ENCODE measurements around the gene ANKMY1. TPM values are rescaled to one million over a fixed set of nuclear protein-coding genes. Genes with fewer than 3 reads are reported as not detected.

Gene ANKMY1
- total and polyA plus RNA-seq, 2 of the 8 experiments (the other 6 are each of a cell fraction or from before 2014, with no cell fraction given), result 4.5 to 4.8 TPM

DNA sequence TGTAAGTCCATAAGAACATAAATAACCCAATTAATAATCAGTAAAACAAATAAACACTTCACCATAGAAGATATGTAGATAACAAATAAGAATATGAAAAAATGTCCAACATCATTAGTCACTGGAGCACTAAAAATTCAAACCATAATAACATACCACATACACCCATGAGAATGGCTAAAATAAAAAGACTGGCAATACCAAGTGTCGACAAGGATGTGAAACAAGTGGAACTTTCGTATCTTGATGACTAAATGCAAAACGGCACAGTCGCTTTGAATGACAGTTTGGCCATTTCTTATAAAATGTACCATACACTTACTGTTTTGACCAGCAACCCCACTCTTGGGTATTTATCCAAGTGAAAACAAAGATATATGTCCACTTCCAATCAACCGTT is 26.8 kb downstream of the ANKMY1 start (continued):
- TF ChIP-seq BCL11A (IDR thresholded peaks at IDR 0.05; ENCODE audit: low read depth in 2 of 2, low read length in 2 of 2) (no peak), TAF7 (optimal IDR thresholded peaks at IDR 0.05; ENCODE audit: borderline replicate concordance, low read depth, low read length) (no peak)
- TF ChIP-seq, protein P1, sequence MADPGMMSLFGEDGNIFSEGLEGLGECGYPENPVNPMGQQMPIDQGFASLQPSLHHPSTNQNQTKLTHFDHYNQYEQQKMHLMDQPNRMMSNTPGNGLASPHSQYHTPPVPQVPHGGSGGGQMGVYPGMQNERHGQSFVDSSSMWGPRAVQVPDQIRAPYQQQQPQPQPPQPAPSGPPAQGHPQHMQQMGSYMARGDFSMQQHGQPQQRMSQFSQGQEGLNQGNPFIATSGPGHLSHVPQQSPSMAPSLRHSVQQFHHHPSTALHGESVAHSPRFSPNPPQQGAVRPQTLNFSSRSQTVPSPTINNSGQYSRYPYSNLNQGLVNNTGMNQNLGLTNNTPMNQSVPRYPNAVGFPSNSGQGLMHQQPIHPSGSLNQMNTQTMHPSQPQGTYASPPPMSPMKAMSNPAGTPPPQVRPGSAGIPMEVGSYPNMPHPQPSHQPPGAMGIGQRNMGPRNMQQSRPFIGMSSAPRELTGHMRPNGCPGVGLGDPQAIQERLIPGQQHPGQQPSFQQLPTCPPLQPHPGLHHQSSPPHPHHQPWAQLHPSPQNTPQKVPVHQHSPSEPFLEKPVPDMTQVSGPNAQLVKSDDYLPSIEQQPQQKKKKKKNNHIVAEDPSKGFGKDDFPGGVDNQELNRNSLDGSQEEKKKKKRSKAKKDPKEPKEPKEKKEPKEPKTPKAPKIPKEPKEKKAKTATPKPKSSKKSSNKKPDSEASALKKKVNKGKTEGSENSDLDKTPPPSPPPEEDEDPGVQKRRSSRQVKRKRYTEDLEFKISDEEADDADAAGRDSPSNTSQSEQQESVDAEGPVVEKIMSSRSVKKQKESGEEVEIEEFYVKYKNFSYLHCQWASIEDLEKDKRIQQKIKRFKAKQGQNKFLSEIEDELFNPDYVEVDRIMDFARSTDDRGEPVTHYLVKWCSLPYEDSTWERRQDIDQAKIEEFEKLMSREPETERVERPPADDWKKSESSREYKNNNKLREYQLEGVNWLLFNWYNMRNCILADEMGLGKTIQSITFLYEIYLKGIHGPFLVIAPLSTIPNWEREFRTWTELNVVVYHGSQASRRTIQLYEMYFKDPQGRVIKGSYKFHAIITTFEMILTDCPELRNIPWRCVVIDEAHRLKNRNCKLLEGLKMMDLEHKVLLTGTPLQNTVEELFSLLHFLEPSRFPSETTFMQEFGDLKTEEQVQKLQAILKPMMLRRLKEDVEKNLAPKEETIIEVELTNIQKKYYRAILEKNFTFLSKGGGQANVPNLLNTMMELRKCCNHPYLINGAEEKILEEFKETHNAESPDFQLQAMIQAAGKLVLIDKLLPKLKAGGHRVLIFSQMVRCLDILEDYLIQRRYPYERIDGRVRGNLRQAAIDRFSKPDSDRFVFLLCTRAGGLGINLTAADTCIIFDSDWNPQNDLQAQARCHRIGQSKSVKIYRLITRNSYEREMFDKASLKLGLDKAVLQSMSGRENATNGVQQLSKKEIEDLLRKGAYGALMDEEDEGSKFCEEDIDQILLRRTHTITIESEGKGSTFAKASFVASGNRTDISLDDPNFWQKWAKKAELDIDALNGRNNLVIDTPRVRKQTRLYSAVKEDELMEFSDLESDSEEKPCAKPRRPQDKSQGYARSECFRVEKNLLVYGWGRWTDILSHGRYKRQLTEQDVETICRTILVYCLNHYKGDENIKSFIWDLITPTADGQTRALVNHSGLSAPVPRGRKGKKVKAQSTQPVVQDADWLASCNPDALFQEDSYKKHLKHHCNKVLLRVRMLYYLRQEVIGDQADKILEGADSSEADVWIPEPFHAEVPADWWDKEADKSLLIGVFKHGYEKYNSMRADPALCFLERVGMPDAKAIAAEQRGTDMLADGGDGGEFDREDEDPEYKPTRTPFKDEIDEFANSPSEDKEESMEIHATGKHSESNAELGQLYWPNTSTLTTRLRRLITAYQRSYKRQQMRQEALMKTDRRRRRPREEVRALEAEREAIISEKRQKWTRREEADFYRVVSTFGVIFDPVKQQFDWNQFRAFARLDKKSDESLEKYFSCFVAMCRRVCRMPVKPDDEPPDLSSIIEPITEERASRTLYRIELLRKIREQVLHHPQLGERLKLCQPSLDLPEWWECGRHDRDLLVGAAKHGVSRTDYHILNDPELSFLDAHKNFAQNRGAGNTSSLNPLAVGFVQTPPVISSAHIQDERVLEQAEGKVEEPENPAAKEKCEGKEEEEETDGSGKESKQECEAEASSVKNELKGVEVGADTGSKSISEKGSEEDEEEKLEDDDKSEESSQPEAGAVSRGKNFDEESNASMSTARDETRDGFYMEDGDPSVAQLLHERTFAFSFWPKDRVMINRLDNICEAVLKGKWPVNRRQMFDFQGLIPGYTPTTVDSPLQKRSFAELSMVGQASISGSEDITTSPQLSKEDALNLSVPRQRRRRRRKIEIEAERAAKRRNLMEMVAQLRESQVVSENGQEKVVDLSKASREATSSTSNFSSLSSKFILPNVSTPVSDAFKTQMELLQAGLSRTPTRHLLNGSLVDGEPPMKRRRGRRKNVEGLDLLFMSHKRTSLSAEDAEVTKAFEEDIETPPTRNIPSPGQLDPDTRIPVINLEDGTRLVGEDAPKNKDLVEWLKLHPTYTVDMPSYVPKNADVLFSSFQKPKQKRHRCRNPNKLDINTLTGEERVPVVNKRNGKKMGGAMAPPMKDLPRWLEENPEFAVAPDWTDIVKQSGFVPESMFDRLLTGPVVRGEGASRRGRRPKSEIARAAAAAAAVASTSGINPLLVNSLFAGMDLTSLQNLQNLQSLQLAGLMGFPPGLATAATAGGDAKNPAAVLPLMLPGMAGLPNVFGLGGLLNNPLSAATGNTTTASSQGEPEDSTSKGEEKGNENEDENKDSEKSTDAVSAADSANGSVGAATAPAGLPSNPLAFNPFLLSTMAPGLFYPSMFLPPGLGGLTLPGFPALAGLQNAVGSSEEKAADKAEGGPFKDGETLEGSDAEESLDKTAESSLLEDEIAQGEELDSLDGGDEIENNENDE (IDR thresholded peaks at IDR 0.05; ENCODE audit: insufficient replicate concordance, low read length), result no peak
- TF ChIP-seq, protein P2, sequence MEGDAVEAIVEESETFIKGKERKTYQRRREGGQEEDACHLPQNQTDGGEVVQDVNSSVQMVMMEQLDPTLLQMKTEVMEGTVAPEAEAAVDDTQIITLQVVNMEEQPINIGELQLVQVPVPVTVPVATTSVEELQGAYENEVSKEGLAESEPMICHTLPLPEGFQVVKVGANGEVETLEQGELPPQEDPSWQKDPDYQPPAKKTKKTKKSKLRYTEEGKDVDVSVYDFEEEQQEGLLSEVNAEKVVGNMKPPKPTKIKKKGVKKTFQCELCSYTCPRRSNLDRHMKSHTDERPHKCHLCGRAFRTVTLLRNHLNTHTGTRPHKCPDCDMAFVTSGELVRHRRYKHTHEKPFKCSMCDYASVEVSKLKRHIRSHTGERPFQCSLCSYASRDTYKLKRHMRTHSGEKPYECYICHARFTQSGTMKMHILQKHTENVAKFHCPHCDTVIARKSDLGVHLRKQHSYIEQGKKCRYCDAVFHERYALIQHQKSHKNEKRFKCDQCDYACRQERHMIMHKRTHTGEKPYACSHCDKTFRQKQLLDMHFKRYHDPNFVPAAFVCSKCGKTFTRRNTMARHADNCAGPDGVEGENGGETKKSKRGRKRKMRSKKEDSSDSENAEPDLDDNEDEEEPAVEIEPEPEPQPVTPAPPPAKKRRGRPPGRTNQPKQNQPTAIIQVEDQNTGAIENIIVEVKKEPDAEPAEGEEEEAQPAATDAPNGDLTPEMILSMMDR (IDR thresholded peaks at IDR 0.05; ENCODE audit: control extremely low read depth in 1 of 3, insufficient read depth in 1 of 3, low read depth in 1 of 3, low read length in 3 of 3), result no peak
